ENCODE results near the gene ADAM10.

Gene ADAM10

DNA sequence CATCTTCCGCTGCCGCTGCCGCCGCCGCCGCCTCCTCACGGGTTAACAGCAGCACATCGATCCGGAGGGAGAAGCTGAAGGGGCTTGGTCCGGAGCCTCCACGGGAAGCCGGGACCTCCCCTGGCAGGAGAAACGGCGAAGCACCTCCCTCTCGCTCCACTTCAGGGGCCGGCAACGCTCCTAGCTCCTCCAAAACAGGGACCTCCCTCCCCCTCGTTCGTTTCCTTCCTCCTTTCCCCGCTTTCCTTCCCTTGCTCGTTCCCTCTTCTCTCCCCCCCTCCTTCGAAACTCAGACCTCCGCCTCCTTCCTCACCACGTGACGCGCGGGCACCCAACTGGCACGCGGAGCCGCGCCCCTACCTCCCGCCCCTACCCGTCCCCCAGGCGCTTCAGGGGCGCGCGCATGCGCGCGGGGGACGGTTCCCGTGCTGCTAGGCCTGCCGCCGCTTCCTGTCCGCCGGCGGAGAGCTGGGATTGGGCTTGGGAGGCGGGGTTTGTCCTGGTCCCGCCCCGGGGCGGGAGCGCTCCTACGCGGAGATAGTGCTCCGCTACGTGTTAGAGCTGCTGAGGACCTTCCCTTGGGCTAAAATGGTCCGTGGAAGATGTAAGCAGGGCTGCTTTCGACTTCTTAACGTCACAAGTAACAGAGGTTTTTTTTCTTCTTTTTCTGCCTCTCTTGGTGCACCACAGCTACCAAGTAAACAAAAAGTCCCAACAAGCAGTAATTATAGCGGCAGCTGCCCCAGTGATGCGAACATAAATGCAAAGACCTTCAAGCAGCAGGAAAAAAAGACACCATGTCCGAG, at the start of gene ADAM10:
Gene ADAM10 (minus strand): TSS at position 176 of the 806 bp plus-strand sequence. CDS start 173 bp downstream, at position 3.
- no peak for TF ChIP-seq CTCF (conservative IDR thresholded peaks at IDR 0.05; ENCODE audit: low read depth)
- DNase-seq (ENCODE audit: low spot score), result peak; percentile 100
- ChIA-PET CTCF (interaction anchor here (0.8 to 1.4 kb wide), 2 partner anchors 21 to 522 kb away, joined by 3 to 4 read pairs; partner anchors contain the start of gene MINDY2), POLR2A (ENCODE audit: low non-redundant PET) (interaction anchor here (0.7 to 1.1 kb wide), 2 partner anchors 21 to 416 kb away, joined by 3 to 6 read pairs; partner anchors contain the start of gene MINDY2)
- peak within 1 kb of the TSS; percentile 99 for H3K27ac ChIP-seq

DNA sequence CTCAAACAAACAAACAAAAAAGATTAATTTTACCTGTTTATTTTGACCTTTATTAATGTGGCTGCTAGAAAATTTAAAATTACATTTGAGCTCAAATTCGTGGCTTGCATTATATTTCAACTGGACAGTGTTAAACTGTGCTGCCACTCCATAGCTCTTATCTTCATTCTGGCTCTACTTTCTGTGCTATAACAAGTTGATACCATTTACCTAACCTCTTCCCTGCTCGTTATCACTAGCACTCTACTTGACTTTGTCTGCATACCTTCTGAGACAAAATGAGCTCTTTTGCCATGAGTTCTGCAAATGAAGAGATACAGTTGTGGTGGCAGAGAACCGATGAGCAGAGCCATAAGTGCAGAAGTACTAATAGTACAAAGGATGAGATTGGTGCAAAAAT, 48.0 kb upstream of the ADAM10 start:
- no peak overlapping the region for H3K27ac ChIP-seq
- TF ChIP-seq CTCF (conservative IDR thresholded peaks at IDR 0.05; ENCODE audit: low read depth), result no peak
- DNase-seq (ENCODE audit: low spot score), result no peak
- CTCF ChIA-PET, result interaction anchor here (0.7 to 1.0 kb wide), 2 partner anchors 13 to 794 kb away, joined by 4 read pairs; no protein-coding TSS in a partner anchor
- POLR2A ChIA-PET (ENCODE audit: low non-redundant PET), result no interaction called here

GRCh38 chr15:58795825-58796224, 46.3 kb upstream of the ADAM10 start:
- peak overlapping the region; percentile 71; the same call in 1 of the 2 replicates for H3K27ac ChIP-seq
- DNase-seq (ENCODE audit: low spot score), result no peak
- no peak for TF ChIP-seq CTCF (conservative IDR thresholded peaks at IDR 0.05; ENCODE audit: low read depth)
- POLR2A ChIA-PET (ENCODE audit: low non-redundant PET), result no interaction called here
- CTCF ChIA-PET, result no interaction called here

GRCh38 chr15:58793862-58794261, 44.4 kb upstream of the ADAM10 start:
- ChIA-PET CTCF (no interaction called here), POLR2A (ENCODE audit: low non-redundant PET) (interaction anchor here (0.9 kb wide), 1 partner anchor 22 kb away, joined by 3 read pairs; no protein-coding TSS in a partner anchor)
- TF ChIP-seq CTCF (conservative IDR thresholded peaks at IDR 0.05; ENCODE audit: low read depth), result no peak
- DNase-seq (ENCODE audit: low spot score), result peak; percentile 97
- peak overlapping the region; percentile 87 for H3K27ac ChIP-seq

GRCh38 chr15:58788056-58788710, 38.7 kb upstream of the ADAM10 start:
- CTCF ChIA-PET, result no interaction called here
- POLR2A ChIA-PET (ENCODE audit: low non-redundant PET), result interaction anchor here (0.6 kb wide), 1 partner anchor 257 kb away, joined by 4 read pairs; no protein-coding TSS in a partner anchor
- H3K27ac ChIP-seq, result no peak overlapping the region
- no peak for TF ChIP-seq CTCF (conservative IDR thresholded peaks at IDR 0.05; ENCODE audit: low read depth)
- DNase-seq (ENCODE audit: low spot score), result no peak

- CTCF ChIA-PET, result no interaction called here
- no peak for DNase-seq (ENCODE audit: low spot score)
- H3K27ac ChIP-seq, result no peak overlapping the region
- TF ChIP-seq CTCF (conservative IDR thresholded peaks at IDR 0.05; ENCODE audit: low read depth), result no peak
- POLR2A ChIA-PET (ENCODE audit: low non-redundant PET), result no interaction called here
Observed at GRCh38 chr15:58785355-58785754, 35.8 kb upstream of the ADAM10 start.

Data from RWPE1 (cell line).